ENCODE measurements around the gene PTPRD.

DNA sequence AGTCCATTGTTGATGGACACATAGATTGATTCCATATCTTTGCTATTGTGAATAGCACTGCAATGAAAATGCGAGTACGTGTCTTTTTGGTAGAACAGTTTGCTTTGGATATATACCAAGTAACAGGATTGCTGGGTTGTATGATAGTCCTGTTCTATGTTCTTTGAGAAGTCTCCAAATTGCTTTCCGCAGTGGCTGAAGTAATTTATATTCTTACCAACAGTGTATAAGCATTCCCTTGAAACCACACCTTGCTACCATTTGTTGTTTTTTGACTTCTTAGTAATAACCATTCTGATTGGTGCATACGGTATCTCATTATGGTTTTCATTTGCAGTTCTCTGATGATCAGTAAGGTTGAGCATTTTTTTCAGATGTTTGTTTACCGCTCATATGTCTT, 792.9 kb downstream of the PTPRD start:
- TF ChIP-seq, protein P1, sequence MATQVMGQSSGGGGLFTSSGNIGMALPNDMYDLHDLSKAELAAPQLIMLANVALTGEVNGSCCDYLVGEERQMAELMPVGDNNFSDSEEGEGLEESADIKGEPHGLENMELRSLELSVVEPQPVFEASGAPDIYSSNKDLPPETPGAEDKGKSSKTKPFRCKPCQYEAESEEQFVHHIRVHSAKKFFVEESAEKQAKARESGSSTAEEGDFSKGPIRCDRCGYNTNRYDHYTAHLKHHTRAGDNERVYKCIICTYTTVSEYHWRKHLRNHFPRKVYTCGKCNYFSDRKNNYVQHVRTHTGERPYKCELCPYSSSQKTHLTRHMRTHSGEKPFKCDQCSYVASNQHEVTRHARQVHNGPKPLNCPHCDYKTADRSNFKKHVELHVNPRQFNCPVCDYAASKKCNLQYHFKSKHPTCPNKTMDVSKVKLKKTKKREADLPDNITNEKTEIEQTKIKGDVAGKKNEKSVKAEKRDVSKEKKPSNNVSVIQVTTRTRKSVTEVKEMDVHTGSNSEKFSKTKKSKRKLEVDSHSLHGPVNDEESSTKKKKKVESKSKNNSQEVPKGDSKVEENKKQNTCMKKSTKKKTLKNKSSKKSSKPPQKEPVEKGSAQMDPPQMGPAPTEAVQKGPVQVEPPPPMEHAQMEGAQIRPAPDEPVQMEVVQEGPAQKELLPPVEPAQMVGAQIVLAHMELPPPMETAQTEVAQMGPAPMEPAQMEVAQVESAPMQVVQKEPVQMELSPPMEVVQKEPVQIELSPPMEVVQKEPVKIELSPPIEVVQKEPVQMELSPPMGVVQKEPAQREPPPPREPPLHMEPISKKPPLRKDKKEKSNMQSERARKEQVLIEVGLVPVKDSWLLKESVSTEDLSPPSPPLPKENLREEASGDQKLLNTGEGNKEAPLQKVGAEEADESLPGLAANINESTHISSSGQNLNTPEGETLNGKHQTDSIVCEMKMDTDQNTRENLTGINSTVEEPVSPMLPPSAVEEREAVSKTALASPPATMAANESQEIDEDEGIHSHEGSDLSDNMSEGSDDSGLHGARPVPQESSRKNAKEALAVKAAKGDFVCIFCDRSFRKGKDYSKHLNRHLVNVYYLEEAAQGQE (IDR thresholded peaks at IDR 0.05; ENCODE audit: insufficient read depth in 1 of 2, low read depth in 2 of 2, low read length in 2 of 2) = no peak
- TF ChIP-seq POLR2AphosphoS5 (IDR thresholded peaks at IDR 0.05; ENCODE audit: low read depth, low read length) (no peak), SIN3A (IDR thresholded peaks at IDR 0.05; ENCODE audit: borderline replicate concordance, insufficient read depth, low read length) (no peak)

Measured in PFSK-1 (cell line).